Measurements from ENCODE around the gene PKNOX2.

The PKNOX2 gene

DNA sequence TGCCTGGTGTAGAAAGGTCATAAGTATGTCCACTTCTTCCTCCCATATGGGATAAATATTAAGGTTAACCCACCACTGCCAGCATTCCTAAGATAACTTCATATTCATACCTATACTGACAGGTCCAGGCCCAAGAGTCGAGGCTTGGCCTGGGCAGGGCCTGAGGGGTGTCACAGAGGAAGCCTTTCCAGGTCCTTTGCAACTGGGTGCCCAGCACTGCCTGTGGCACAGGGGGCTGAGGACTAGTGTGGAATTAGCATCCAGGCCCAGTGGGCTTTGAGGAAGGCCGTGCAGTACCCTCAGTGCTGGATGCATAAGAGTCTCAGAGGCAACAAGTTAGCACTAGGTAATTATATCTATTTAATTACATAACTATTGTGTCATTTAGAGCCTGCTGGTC lies 65.4 kb downstream of the PKNOX2 start:
- no peak for TF ChIP-seq GABPA (IDR thresholded peaks at IDR 0.05; ENCODE audit: low read depth)
- no peak for TF ChIP-seq POLR2AphosphoS5 (IDR thresholded peaks at IDR 0.05; ENCODE audit: low read depth)
- TF ChIP-seq, protein P1, sequence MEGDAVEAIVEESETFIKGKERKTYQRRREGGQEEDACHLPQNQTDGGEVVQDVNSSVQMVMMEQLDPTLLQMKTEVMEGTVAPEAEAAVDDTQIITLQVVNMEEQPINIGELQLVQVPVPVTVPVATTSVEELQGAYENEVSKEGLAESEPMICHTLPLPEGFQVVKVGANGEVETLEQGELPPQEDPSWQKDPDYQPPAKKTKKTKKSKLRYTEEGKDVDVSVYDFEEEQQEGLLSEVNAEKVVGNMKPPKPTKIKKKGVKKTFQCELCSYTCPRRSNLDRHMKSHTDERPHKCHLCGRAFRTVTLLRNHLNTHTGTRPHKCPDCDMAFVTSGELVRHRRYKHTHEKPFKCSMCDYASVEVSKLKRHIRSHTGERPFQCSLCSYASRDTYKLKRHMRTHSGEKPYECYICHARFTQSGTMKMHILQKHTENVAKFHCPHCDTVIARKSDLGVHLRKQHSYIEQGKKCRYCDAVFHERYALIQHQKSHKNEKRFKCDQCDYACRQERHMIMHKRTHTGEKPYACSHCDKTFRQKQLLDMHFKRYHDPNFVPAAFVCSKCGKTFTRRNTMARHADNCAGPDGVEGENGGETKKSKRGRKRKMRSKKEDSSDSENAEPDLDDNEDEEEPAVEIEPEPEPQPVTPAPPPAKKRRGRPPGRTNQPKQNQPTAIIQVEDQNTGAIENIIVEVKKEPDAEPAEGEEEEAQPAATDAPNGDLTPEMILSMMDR (IDR thresholded peaks at IDR 0.05; ENCODE audit: insufficient read depth, low read length): no peak
- no peak for TF ChIP-seq SPI1 (IDR thresholded peaks at IDR 0.05; ENCODE audit: borderline replicate concordance, low read depth)
- TF ChIP-seq, protein P2, sequence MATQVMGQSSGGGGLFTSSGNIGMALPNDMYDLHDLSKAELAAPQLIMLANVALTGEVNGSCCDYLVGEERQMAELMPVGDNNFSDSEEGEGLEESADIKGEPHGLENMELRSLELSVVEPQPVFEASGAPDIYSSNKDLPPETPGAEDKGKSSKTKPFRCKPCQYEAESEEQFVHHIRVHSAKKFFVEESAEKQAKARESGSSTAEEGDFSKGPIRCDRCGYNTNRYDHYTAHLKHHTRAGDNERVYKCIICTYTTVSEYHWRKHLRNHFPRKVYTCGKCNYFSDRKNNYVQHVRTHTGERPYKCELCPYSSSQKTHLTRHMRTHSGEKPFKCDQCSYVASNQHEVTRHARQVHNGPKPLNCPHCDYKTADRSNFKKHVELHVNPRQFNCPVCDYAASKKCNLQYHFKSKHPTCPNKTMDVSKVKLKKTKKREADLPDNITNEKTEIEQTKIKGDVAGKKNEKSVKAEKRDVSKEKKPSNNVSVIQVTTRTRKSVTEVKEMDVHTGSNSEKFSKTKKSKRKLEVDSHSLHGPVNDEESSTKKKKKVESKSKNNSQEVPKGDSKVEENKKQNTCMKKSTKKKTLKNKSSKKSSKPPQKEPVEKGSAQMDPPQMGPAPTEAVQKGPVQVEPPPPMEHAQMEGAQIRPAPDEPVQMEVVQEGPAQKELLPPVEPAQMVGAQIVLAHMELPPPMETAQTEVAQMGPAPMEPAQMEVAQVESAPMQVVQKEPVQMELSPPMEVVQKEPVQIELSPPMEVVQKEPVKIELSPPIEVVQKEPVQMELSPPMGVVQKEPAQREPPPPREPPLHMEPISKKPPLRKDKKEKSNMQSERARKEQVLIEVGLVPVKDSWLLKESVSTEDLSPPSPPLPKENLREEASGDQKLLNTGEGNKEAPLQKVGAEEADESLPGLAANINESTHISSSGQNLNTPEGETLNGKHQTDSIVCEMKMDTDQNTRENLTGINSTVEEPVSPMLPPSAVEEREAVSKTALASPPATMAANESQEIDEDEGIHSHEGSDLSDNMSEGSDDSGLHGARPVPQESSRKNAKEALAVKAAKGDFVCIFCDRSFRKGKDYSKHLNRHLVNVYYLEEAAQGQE (IDR thresholded peaks at IDR 0.05; ENCODE audit: insufficient replicate concordance, low read depth): no peak
- Histone ChIP-seq H3K27me3 (ENCODE audit: insufficient read depth, poor library complexity, severe bottlenecking) (peaks cover 9% of the 10 kb centered on the region), H3K27ac (replicated peaks) (no peak overlapping the region), H3K4me3 (replicated peaks; ENCODE audit: insufficient read depth, low read length) (no peak overlapping the region)
- DNase-seq (ENCODE audit: low read depth in 1 of 2, low spot score in 1 of 2): no peak

- H3K27me3 ChIP-seq (ENCODE audit: insufficient read depth, poor library complexity, severe bottlenecking): peaks cover 6% of the 10 kb centered on the region
- no peak overlapping the region for H3K27ac ChIP-seq (replicated peaks)
- no peak for TF ChIP-seq SPI1 (IDR thresholded peaks at IDR 0.05; ENCODE audit: borderline replicate concordance, low read depth)
- no peak for TF ChIP-seq POLR2AphosphoS5 (IDR thresholded peaks at IDR 0.05; ENCODE audit: low read depth)
- TF ChIP-seq, protein P1 (IDR thresholded peaks at IDR 0.05; ENCODE audit: insufficient read depth, low read length): no peak
- no peak for TF ChIP-seq GABPA (IDR thresholded peaks at IDR 0.05; ENCODE audit: low read depth)
- TF ChIP-seq, protein P2 (IDR thresholded peaks at IDR 0.05; ENCODE audit: insufficient replicate concordance, low read depth): no peak
- DNase-seq (ENCODE audit: low read depth in 1 of 2, low spot score in 1 of 2): no peak
- H3K4me3 ChIP-seq (replicated peaks; ENCODE audit: insufficient read depth, low read length): no peak overlapping the region
Observed at GRCh38 chr11:125233116-125233515, 68.6 kb downstream of the PKNOX2 start.

- no peak overlapping the region for H3K4me3 ChIP-seq (replicated peaks; ENCODE audit: insufficient read depth, low read length)
- DNase-seq (ENCODE audit: low read depth in 1 of 2, low spot score in 1 of 2): no peak
- H3K27ac ChIP-seq (replicated peaks): no peak overlapping the region
- H3K27me3 ChIP-seq (ENCODE audit: insufficient read depth, poor library complexity, severe bottlenecking): peaks cover 5% of the 10 kb centered on the region
- TF ChIP-seq, protein P2 (IDR thresholded peaks at IDR 0.05; ENCODE audit: insufficient replicate concordance, low read depth): no peak
- TF ChIP-seq POLR2AphosphoS5 (IDR thresholded peaks at IDR 0.05; ENCODE audit: low read depth): no peak
- no peak for TF ChIP-seq SPI1 (IDR thresholded peaks at IDR 0.05; ENCODE audit: borderline replicate concordance, low read depth)
- TF ChIP-seq GABPA (IDR thresholded peaks at IDR 0.05; ENCODE audit: low read depth): no peak
- TF ChIP-seq, protein P1 (IDR thresholded peaks at IDR 0.05; ENCODE audit: insufficient read depth, low read length): no peak
Observed at GRCh38 chr11:125233736-125234275, 69.3 kb downstream of the PKNOX2 start.
